HepG2 (cell line): ENCODE data around the gene UQCC2. TPM values are rescaled to one million over a fixed set of nuclear protein-coding genes. Genes with fewer than 3 reads are reported as not detected.

Experiments used
- DR1 ChIP-seq: sonication (generic); formaldehyde crosslinking; IDR thresholded peaks from 2 replicates; pipeline ENCODE4 v1.8.0; 2021; ENCODE audit warnings: mild to moderate bottlenecking, missing genetic modification reagents, inconsistent platforms
- IKZF1 ChIP-seq: fragments of 450-650 bp; IDR thresholded peaks from 2 replicates; pipeline ENCODE4 v1.7.1; 2016
- JUND ChIP-seq: sonication (generic); formaldehyde crosslinking; IDR thresholded peaks from 2 replicates; pipeline ENCODE4 v1.8.0; 2022; ENCODE audit warnings: mild to moderate bottlenecking, missing genetic modification reagents
- KDM2A ChIP-seq: sonication (generic); formaldehyde crosslinking; IDR thresholded peaks from 2 replicates; pipeline ENCODE4 v1.4.0; 2020; ENCODE audit warnings: low read depth, missing genetic modification reagents, borderline replicate concordance
- MYC ChIP-seq: sonication (generic); formaldehyde crosslinking; IDR thresholded peaks from 2 replicates; pipeline ENCODE4 v1.9.0; 2021; ENCODE audit warnings: missing genetic modification reagents, borderline replicate concordance
- NR2F1 ChIP-seq, 2 experiments: fragments of 450-650 bp in 1 of 2; formaldehyde crosslinking in 1 of 2; IDR thresholded peaks; 2 replicates each; pipeline versions ENCODE4 v1.5.0 to v1.6.1; 2016 to 2020; ENCODE audit warnings: mild to moderate bottlenecking in 1 of 2, missing compliant biosample characterization in 1 of 2, missing genetic modification reagents in 1 of 2, moderate library complexity in 1 of 2
- PBX3 ChIP-seq: sonication (generic); formaldehyde crosslinking; IDR thresholded peaks from 2 replicates; pipeline ENCODE4 v1.8.1; 2023; ENCODE audit warnings: missing genetic modification reagents, inconsistent platforms, borderline replicate concordance
- RXRB ChIP-seq: IDR thresholded peaks from 2 replicates; pipeline ENCODE4 v1.6.1; 2016; ENCODE audit warnings: borderline replicate concordance, missing genetic modification reagents, missing compliant biosample characterization
- SMC3 ChIP-seq: IDR thresholded peaks from 2 replicates; pipeline ENCODE4 v1.6.1; 2011; ENCODE audit warnings: low read length, improper control_type of control experiment
- THAP11 ChIP-seq: IDR thresholded peaks from 2 replicates; pipeline ENCODE4 v1.6.1; 2016; ENCODE audit warnings: missing biosample characterization, missing genetic modification reagents
- THAP9 ChIP-seq: sonication (generic); formaldehyde crosslinking; IDR thresholded peaks from 2 replicates; pipeline ENCODE4; 2020; ENCODE audit warnings: missing genetic modification reagents, mild to moderate bottlenecking, borderline replicate concordance
- YY1 ChIP-seq: IDR thresholded peaks from 2 replicates; pipeline ENCODE4 v1.6.1; 2011; ENCODE audit warnings: low read length, low read depth, moderate library complexity, mild to moderate bottlenecking; ENCODE audit not compliant: insufficient read depth, insufficient replicate concordance
- ZFX ChIP-seq: sonication (generic); formaldehyde crosslinking; IDR thresholded peaks from 2 replicates; pipeline ENCODE4 v1.4.0; 2020; ENCODE audit warnings: mild to moderate bottlenecking, low read depth, missing genetic modification reagents, moderate library complexity
- ZNF263 ChIP-seq: sonication (generic); formaldehyde crosslinking; IDR thresholded peaks from 2 replicates; pipeline ENCODE4 v1.4.0; 2020; ENCODE audit warnings: missing genetic modification reagents
- ZNF598 ChIP-seq: sonication (generic); formaldehyde crosslinking; IDR thresholded peaks from 2 replicates; pipeline ENCODE4 v1.5.1; 2020; ENCODE audit warnings: mild to moderate bottlenecking, missing genetic modification reagents, borderline replicate concordance
- ZNF687 ChIP-seq: sonication (generic); formaldehyde crosslinking; IDR thresholded peaks from 2 replicates; pipeline ENCODE4 v1.5.1; 2020; ENCODE audit warnings: mild to moderate bottlenecking, missing genetic modification reagents, moderate library complexity
- polyA plus RNA-seq, 8 experiments: library from polyadenylated mRNA; depleted of rRNA in 3 of 8; stranded (reverse) in 7 of 8; unstranded in 1 of 8; fragments of >200 nt; fragmentation: Illumina TruSeq in 4 of 8; extraction: Trizol in 4 of 8; gene quantifications; 2 replicates each; pipeline versions ENCODE4 v1.2.1 to v1.2.3, GENCODE V29; 2011 to 2016; ENCODE audit warnings: low read depth in 4 of 8, missing spikeins in 1 of 8, mixed read lengths in 1 of 8; ENCODE audit not compliant: insufficient read depth in 1 of 8
- total RNA-seq, 5 experiments: library from RNA; depleted of rRNA; stranded (reverse); fragments of >200 nt; fragmentation: Illumina TruSeq; extraction: Trizol; gene quantifications; 2 replicates each; pipeline ENCODE4 v1.2.3, GENCODE V29; 2016; ENCODE audit warnings: low read depth in 1 of 5
- TF ChIP-seq, protein P1 (sequence below), 2 experiments: IDR thresholded peaks; 2 replicates each; pipeline ENCODE4 v1.6.1; 2011 to 2012; ENCODE audit warnings: low read length in 2 of 2, borderline replicate concordance in 1 of 2, low read depth in 1 of 2, mild to moderate bottlenecking in 1 of 2, moderate library complexity in 1 of 2

The UQCC2 gene
- total and polyA plus RNA-seq, 2 of the 13 experiments (the other 11 are each of a cell fraction or from before 2014, with no cell fraction given), result 82.4 to 238 TPM

GRCh38 chr6:33672808-33673207, 38.7 kb downstream of the UQCC2 start (continued):
- TF ChIP-seq ZNF687 (CRISPR knock-in tag) (peak; percentile 57), YY1 (peak; percentile 57), THAP9 (0 out of 2 replicates have a peak, but pooled peaks have one; percentile 36), THAP11 (CRISPR knock-in tag) (peak; percentile 24; the same call in 1 of the 2 replicates), JUND (CRISPR knock-in tag) (peak; percentile 26; the same call in 1 of the 2 replicates), ZNF263 (CRISPR knock-in tag) (peak; percentile 68; the same call in 1 of the 2 replicates), PBX3 (CRISPR knock-in tag) (no peak), DR1 (CRISPR knock-in tag) (no peak), MYC (CRISPR knock-in tag) (peak; percentile 15; the same call in 1 of the 2 replicates), NR2F1 (CRISPR knock-in tag; IDR thresholded peaks at IDR 0.05) (peak in 1 of 2 experiments; percentile 43; a peak in 1 of 4 replicates), ZFX (CRISPR knock-in tag) (peak; percentile 51), KDM2A (peak; percentile 53; the same call in 1 of the 2 replicates), RXRB (CRISPR knock-in tag) (peak; percentile 43; the same call in 1 of the 2 replicates), SMC3 (peak; percentile 88), ZNF598 (0 out of 2 replicates have a peak, but pooled peaks have one; percentile 42), IKZF1 (no peak)
- TF ChIP-seq, protein P1, sequence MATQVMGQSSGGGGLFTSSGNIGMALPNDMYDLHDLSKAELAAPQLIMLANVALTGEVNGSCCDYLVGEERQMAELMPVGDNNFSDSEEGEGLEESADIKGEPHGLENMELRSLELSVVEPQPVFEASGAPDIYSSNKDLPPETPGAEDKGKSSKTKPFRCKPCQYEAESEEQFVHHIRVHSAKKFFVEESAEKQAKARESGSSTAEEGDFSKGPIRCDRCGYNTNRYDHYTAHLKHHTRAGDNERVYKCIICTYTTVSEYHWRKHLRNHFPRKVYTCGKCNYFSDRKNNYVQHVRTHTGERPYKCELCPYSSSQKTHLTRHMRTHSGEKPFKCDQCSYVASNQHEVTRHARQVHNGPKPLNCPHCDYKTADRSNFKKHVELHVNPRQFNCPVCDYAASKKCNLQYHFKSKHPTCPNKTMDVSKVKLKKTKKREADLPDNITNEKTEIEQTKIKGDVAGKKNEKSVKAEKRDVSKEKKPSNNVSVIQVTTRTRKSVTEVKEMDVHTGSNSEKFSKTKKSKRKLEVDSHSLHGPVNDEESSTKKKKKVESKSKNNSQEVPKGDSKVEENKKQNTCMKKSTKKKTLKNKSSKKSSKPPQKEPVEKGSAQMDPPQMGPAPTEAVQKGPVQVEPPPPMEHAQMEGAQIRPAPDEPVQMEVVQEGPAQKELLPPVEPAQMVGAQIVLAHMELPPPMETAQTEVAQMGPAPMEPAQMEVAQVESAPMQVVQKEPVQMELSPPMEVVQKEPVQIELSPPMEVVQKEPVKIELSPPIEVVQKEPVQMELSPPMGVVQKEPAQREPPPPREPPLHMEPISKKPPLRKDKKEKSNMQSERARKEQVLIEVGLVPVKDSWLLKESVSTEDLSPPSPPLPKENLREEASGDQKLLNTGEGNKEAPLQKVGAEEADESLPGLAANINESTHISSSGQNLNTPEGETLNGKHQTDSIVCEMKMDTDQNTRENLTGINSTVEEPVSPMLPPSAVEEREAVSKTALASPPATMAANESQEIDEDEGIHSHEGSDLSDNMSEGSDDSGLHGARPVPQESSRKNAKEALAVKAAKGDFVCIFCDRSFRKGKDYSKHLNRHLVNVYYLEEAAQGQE (IDR thresholded peaks at IDR 0.05; ENCODE audit: borderline replicate concordance in 1 of 2, low read depth in 1 of 2, low read length in 2 of 2), result no peak
